HepG2 (cell line): ENCODE measurements around the gene TNFRSF21. TPM values are rescaled to one million over a fixed set of nuclear protein-coding genes. Genes with fewer than 3 reads are reported as not detected.

Experiments used
- ASH2L ChIP-seq: fragments of 300-600, 200-600 bp; sonication (generic); IDR thresholded peaks from 2 replicates; pipeline ENCODE4 v1.7.0; 2017; ENCODE audit warnings: low read depth, mild to moderate bottlenecking, moderate library complexity, mixed read lengths, low read length; ENCODE audit not compliant: insufficient read length
- BCL6 ChIP-seq: IDR thresholded peaks from 2 replicates; pipeline ENCODE4 v1.6.1; 2016; ENCODE audit warnings: missing genetic modification reagents, missing compliant biosample characterization
- CREB3 ChIP-seq: sonication (generic); formaldehyde crosslinking; IDR thresholded peaks from 2 replicates; pipeline ENCODE4 v1.5.0; 2020; ENCODE audit warnings: missing genetic modification reagents
- DRAP1 ChIP-seq: IDR thresholded peaks from 2 replicates; pipeline ENCODE4 v1.6.1; 2016; ENCODE audit warnings: missing genetic modification reagents, missing compliant biosample characterization
- E2F1 ChIP-seq: sonication (generic); formaldehyde crosslinking; IDR thresholded peaks from 2 replicates; pipeline ENCODE4 v1.5.0; 2020; ENCODE audit warnings: missing genetic modification reagents
- HMG20A ChIP-seq: IDR thresholded peaks from 2 replicates; pipeline ENCODE4 v1.6.1; 2016; ENCODE audit warnings: borderline replicate concordance
- KMT2A ChIP-seq: sonication (generic); formaldehyde crosslinking; IDR thresholded peaks from 2 replicates; pipeline ENCODE4 v1.4.0; 2020; ENCODE audit warnings: missing genetic modification reagents
- NKX3-1 ChIP-seq: sonication (generic); formaldehyde crosslinking; IDR thresholded peaks from 2 replicates; pipeline ENCODE4 v1.5.0; 2020; ENCODE audit warnings: missing genetic modification reagents
- REXO4 ChIP-seq: sonication (generic); formaldehyde crosslinking; IDR thresholded peaks from 2 replicates; pipeline ENCODE4 v1.8.0; 2022; ENCODE audit warnings: missing genetic modification reagents, mild to moderate bottlenecking, borderline replicate concordance
- RFX3 ChIP-seq: IDR thresholded peaks from 2 replicates; pipeline ENCODE4 v1.6.1; 2016; ENCODE audit warnings: missing biosample characterization, missing genetic modification reagents
- STAT6 ChIP-seq: sonication (generic); formaldehyde crosslinking; IDR thresholded peaks from 2 replicates; pipeline ENCODE4 v1.4.0; 2020; ENCODE audit warnings: missing genetic modification reagents, mild to moderate bottlenecking, borderline replicate concordance
- TMF1 ChIP-seq: sonication (generic); formaldehyde crosslinking; IDR thresholded peaks from 2 replicates; pipeline ENCODE4 v1.8.1; 2022; ENCODE audit warnings: low read depth, missing genetic modification reagents
- ZBTB25 ChIP-seq: IDR thresholded peaks from 2 replicates; pipeline ENCODE4 v1.6.1; 2018; ENCODE audit warnings: missing genetic modification reagents
- ZBTB8A ChIP-seq: sonication (generic); formaldehyde crosslinking; IDR thresholded peaks from 2 replicates; pipeline ENCODE4 v1.4.0; 2020; ENCODE audit warnings: mild to moderate bottlenecking, low read depth, missing genetic modification reagents, borderline replicate concordance
- ZNF235 ChIP-seq: sonication (generic); formaldehyde crosslinking; IDR thresholded peaks from 2 replicates; pipeline ENCODE4 v1.8.1; 2023; ENCODE audit warnings: mild to moderate bottlenecking, missing genetic modification reagents, borderline replicate concordance
- ZNF317 ChIP-seq: sonication (generic); formaldehyde crosslinking; IDR thresholded peaks from 2 replicates; pipeline ENCODE4 v1.5.0; 2020; ENCODE audit warnings: mild to moderate bottlenecking, missing genetic modification reagents
- ZNF335 ChIP-seq: sonication (generic); formaldehyde crosslinking; IDR thresholded peaks from 2 replicates; pipeline ENCODE4 v1.4.0; 2020; ENCODE audit warnings: missing genetic modification reagents
- ZNF33B ChIP-seq: sonication (generic); formaldehyde crosslinking; IDR thresholded peaks from 2 replicates; pipeline ENCODE4 v1.5.1; 2020; ENCODE audit warnings: mild to moderate bottlenecking, missing genetic modification reagents
- ZNF687 ChIP-seq: sonication (generic); formaldehyde crosslinking; IDR thresholded peaks from 2 replicates; pipeline ENCODE4 v1.5.1; 2020; ENCODE audit warnings: mild to moderate bottlenecking, missing genetic modification reagents, moderate library complexity
- polyA plus RNA-seq, 8 experiments: library from polyadenylated mRNA; depleted of rRNA in 3 of 8; stranded (reverse) in 7 of 8; unstranded in 1 of 8; fragments of >200 nt; fragmentation: Illumina TruSeq in 4 of 8; extraction: Trizol in 4 of 8; gene quantifications; 2 replicates each; pipeline versions ENCODE4 v1.2.1 to v1.2.3, GENCODE V29; 2011 to 2016; ENCODE audit warnings: low read depth in 4 of 8, missing spikeins in 1 of 8, mixed read lengths in 1 of 8; ENCODE audit not compliant: insufficient read depth in 1 of 8
- total RNA-seq, 5 experiments: library from RNA; depleted of rRNA; stranded (reverse); fragments of >200 nt; fragmentation: Illumina TruSeq; extraction: Trizol; gene quantifications; 2 replicates each; pipeline ENCODE4 v1.2.3, GENCODE V29; 2016; ENCODE audit warnings: low read depth in 1 of 5

Gene TNFRSF21
- total and polyA plus RNA-seq, 2 of the 13 experiments (the other 11 are each of a cell fraction or from before 2014, with no cell fraction given), result 24.8 to 46.3 TPM

- no peak for TF ChIP-seq ZNF687 (CRISPR knock-in tag)
- TF ChIP-seq ZBTB8A (CRISPR knock-in tag), result no peak
- peak; percentile 55 for TF ChIP-seq ASH2L
- no peak for TF ChIP-seq TMF1 (CRISPR knock-in tag)
- peak; percentile 43; the same call in 1 of the 2 replicates for TF ChIP-seq DRAP1 (CRISPR knock-in tag)
- peak; percentile 40; the same call in 1 of the 2 replicates for TF ChIP-seq HMG20A (CRISPR knock-in tag)
- TF ChIP-seq ZNF235, result no peak
- no peak for TF ChIP-seq KMT2A
- TF ChIP-seq RFX3 (CRISPR knock-in tag), result no peak
- TF ChIP-seq E2F1 (CRISPR knock-in tag), result no peak
- TF ChIP-seq ZNF317 (CRISPR knock-in tag), result no peak
- TF ChIP-seq NKX3-1 (CRISPR knock-in tag), result no peak
- peak; percentile 80 for TF ChIP-seq BCL6
- TF ChIP-seq REXO4 (CRISPR knock-in tag), result no peak
- TF ChIP-seq ZBTB25 (CRISPR knock-in tag), result no peak
- TF ChIP-seq CREB3 (CRISPR knock-in tag), result no peak
- no peak for TF ChIP-seq ZNF33B (CRISPR knock-in tag)
- TF ChIP-seq ZNF335, result no peak
- TF ChIP-seq STAT6 (CRISPR knock-in tag), result no peak
Measured at GRCh38 chr6:47200536-47201334, 109.0 kb downstream of the TNFRSF21 start (continued).
